ENCODE results near the gene MRPS11.

DNA sequence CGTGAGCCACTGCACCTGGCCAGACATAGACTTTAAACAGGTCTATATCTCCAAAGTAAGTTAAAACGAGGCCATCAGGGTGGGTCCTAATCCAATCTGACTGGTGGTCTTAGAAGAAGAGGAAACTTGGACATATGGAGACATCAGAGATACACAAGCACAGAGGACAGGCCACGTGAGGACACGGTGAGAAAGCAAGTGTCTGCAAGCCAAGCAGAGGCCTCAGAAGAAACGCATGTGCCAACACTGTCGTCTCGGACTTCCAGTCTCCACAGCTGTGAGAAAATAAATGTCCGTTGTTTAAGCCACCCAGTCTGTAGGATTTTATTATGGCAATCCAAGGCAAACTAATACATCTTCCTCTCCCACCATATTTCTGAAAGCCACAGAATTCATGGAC lies 44.2 kb upstream of the MRPS11 start:
- no peak for TF ChIP-seq CTCF (IDR thresholded peaks at IDR 0.05; ENCODE audit: poor library complexity)
- TF ChIP-seq EZH2 (IDR thresholded peaks at IDR 0.05; ENCODE audit: borderline replicate concordance): no peak
- TF ChIP-seq EZH2phosphoT487 (IDR thresholded peaks at IDR 0.05; ENCODE audit: low read depth, severe bottlenecking, unreplicated experiment): no peak
